Type B pancreatic cell (in vitro differentiated cells): ENCODE measurements around the gene CDV3. TPM values are rescaled to one million over a fixed set of nuclear protein-coding genes. Genes with fewer than 3 reads are reported as not detected.

ENCODE experiments used
- DNase-seq: peaks from one replicate; pipeline ENCODE4 v3.0.0; 2021; ENCODE audit warnings: mixed read lengths; ENCODE audit not compliant: unreplicated experiment; ENCODE audit errors: extremely low spot score
- H3K27ac Mint-ChIP-seq: 2 replicates; pipeline ENCODE4 v1.8.0; 2021; ENCODE audit warnings: mild to moderate bottlenecking, mixed read lengths
- H3K27me3 Mint-ChIP-seq: 2 replicates; pipeline ENCODE4 v1.8.0; 2021; ENCODE audit warnings: mixed read lengths
- H3K36me3 Mint-ChIP-seq: 2 replicates; pipeline ENCODE4 v1.8.0; 2021; ENCODE audit warnings: mixed read lengths
- H3K4me1 Mint-ChIP-seq: one replicate; pipeline ENCODE4 v1.8.0; 2021; ENCODE audit warnings: mixed read lengths; ENCODE audit not compliant: unreplicated experiment
- H3K4me3 Mint-ChIP-seq: 2 replicates; pipeline ENCODE4 v1.8.0; 2021; ENCODE audit warnings: mild to moderate bottlenecking, mixed read lengths
- H3K9me3 Mint-ChIP-seq: 2 replicates; pipeline ENCODE4 v1.8.0; 2021; ENCODE audit warnings: mixed read lengths
- total RNA-seq: library from RNA; stranded (reverse); gene quantifications from 2 replicates; pipeline ENCODE4 v1.2.1, GENCODE V29; 2021; ENCODE audit warnings: low replicate concordance
- TF ChIP-seq, protein P1 (sequence below): fragments of 200-600 bp; sonication (generic); conservative IDR thresholded peaks from 2 replicates; pipeline ENCODE4 v1.5.0; 2021; ENCODE audit warnings: antibody characterized with exemption, mild to moderate bottlenecking

CDV3 gene
- total RNA-seq, 1 donor from 2014 or later: 162 TPM

DNA sequence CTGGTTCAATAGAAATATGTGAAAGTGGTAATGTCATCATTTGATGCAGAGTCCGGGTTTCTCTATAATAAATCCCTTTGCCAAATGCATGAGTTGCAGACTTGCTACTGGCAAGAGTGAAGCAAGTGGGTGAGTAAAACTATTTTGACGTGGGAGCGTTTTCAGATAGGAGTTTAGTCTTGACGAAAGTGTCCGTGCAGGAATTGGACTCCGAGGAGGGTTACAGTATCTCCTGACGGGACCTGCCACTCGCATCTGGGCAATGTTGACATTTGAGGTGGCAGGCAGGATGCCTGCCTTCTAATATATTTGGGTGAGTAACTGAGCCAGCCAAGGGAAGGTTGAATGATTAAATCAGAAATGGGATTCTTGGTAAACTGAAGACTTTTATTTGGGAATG, 16.0 kb downstream of the CDV3 start:
- TF ChIP-seq, protein P1, sequence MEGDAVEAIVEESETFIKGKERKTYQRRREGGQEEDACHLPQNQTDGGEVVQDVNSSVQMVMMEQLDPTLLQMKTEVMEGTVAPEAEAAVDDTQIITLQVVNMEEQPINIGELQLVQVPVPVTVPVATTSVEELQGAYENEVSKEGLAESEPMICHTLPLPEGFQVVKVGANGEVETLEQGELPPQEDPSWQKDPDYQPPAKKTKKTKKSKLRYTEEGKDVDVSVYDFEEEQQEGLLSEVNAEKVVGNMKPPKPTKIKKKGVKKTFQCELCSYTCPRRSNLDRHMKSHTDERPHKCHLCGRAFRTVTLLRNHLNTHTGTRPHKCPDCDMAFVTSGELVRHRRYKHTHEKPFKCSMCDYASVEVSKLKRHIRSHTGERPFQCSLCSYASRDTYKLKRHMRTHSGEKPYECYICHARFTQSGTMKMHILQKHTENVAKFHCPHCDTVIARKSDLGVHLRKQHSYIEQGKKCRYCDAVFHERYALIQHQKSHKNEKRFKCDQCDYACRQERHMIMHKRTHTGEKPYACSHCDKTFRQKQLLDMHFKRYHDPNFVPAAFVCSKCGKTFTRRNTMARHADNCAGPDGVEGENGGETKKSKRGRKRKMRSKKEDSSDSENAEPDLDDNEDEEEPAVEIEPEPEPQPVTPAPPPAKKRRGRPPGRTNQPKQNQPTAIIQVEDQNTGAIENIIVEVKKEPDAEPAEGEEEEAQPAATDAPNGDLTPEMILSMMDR: no peak
- peaks cover 27% of the 10 kb centered on the region for H3K36me3 Mint-ChIP-seq
- H3K4me1 Mint-ChIP-seq: no peaks in the 10 kb centered on the region
- H3K9me3 Mint-ChIP-seq: no peaks in the 10 kb centered on the region
- no peak overlapping the region for H3K4me3 Mint-ChIP-seq
- no peaks in the 10 kb centered on the region for H3K27me3 Mint-ChIP-seq
- no peak overlapping the region for H3K27ac Mint-ChIP-seq
- no peak for DNase-seq

DNA sequence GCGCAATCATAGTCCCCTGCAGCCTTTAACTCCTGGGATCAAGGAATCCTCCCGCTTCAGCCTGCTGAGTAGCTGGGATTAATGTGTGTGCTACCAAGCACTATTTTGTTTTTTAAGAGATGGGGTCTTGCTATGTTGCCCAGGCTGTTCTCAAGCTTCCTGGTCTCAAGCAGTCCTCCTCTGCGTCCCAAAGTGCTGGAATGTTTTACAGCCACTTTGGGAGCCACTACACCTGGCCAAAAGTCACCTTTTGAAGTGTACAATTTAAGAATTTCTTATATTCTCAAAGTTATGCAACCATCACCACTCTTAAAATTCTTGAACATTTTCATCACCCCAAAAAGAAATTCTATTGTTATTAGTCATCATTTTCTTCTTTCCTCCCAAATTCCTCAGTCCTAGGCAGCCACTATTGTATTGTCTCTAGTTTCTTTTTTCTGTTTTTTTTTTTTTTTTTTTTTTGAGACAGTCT, 17.8 kb downstream of the CDV3 start:
- peak overlapping the region; percentile 8 for H3K27ac Mint-ChIP-seq
- H3K27me3 Mint-ChIP-seq: no peaks in the 10 kb centered on the region
- H3K4me3 Mint-ChIP-seq: no peak overlapping the region
- no peaks in the 10 kb centered on the region for H3K4me1 Mint-ChIP-seq
- DNase-seq: no peak
- H3K9me3 Mint-ChIP-seq: no peaks in the 10 kb centered on the region
- TF ChIP-seq, protein P1: no peak
- H3K36me3 Mint-ChIP-seq: peaks cover 25% of the 10 kb centered on the region

DNA sequence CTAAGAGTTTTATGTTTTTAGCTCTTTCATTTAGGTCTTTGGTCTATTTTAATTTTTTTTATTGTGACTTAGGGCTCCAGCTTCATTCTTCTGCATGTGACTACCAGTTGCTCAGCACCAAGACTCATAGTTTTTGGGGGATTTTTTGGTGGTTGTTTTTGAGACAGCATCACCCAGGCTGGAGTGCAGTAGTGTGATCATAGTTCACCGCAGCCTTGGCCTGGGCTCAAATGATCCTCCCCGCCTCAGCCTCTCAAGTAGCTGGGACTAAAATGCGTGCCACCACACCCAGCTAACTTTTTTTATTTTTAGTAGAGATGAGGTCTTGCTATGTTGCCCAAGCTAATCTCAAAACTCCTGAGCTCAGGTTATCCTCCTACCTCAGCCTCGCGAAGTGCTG, 19.4 kb downstream of the CDV3 start:
- H3K27me3 Mint-ChIP-seq: no peaks in the 10 kb centered on the region
- DNase-seq: no peak
- H3K9me3 Mint-ChIP-seq: no peaks in the 10 kb centered on the region
- peaks cover 20% of the 10 kb centered on the region for H3K36me3 Mint-ChIP-seq
- no peak overlapping the region for H3K27ac Mint-ChIP-seq
- TF ChIP-seq, protein P1: no peak
- H3K4me1 Mint-ChIP-seq: no peaks in the 10 kb centered on the region
- no peak overlapping the region for H3K4me3 Mint-ChIP-seq

DNA sequence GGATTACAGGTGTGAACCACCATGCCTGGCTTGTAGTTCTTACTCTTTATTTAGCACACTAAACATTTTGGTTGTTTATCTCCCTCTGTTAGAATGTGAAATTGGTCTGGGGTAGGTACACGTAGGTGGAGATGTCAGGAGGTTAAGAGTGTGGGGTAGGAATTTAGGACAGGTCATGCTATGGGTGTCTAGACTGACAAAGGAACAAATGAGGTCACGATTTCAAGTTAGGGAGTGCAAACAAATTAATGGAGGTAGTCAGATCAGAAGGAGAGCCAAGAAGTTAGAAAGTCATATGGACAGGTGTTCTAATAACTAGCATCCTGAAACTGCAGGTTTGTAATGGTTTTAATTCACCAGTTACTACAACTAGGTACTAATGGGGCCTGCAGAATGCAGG, 19.8 kb downstream of the CDV3 start:
- Mint-ChIP-seq H3K4me1 (no peaks in the 10 kb centered on the region), H3K4me3 (no peak overlapping the region), H3K27ac (no peak overlapping the region), H3K9me3 (no peaks in the 10 kb centered on the region), H3K27me3 (no peaks in the 10 kb centered on the region), H3K36me3 (peaks cover 18% of the 10 kb centered on the region)
- no peak for DNase-seq
- TF ChIP-seq, protein P1: no peak

DNA sequence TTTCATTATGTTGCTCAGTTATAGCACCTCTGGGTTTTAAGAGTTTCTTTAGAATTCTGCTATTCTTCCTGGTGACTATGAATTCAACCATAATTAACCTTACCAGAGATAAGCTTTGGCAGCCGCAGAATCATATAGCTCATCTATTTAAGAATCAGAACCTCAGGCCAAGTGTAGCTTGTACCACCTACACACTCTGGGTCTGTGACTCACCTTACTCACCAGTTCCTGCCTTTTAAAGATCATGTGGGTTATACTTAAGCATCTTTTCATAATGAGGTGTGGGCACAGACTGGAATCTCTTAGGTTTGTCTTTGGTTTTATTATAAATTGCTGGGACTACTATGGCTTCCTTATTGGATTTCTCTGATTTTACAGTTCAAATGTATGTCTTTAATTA, 21.9 kb downstream of the CDV3 start:
- Mint-ChIP-seq H3K27ac (no peak overlapping the region), H3K4me1 (no peaks in the 10 kb centered on the region), H3K9me3 (no peaks in the 10 kb centered on the region), H3K4me3 (no peak overlapping the region), H3K36me3 (peaks cover 7% of the 10 kb centered on the region), H3K27me3 (no peaks in the 10 kb centered on the region)
- TF ChIP-seq, protein P1: no peak
- DNase-seq: no peak

DNA sequence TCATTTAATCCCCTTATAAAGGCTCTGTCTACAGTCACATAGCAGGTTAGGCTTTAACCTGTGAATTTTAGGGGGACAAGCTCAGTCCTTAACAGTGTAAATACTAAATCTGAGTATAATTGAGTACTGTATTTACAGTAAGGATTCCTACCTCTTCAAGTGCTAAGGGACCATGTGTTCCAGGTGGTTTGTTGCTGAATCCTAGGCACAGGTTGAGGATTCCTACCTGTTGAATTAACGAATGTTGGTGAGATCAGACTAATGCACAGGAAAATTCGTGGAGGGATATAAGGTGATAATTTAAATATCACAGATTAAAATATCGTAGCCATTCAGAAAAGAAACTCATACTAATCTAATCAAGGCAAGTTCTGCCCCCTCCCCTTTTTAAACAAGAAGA, 24.9 kb downstream of the CDV3 start:
- TF ChIP-seq, protein P1: no peak
- no peaks in the 10 kb centered on the region for H3K9me3 Mint-ChIP-seq
- no peak overlapping the region for H3K27ac Mint-ChIP-seq
- peaks cover 10% of the 10 kb centered on the region for H3K36me3 Mint-ChIP-seq
- H3K4me3 Mint-ChIP-seq: no peak overlapping the region
- DNase-seq: no peak
- no peaks in the 10 kb centered on the region for H3K27me3 Mint-ChIP-seq
- no peaks in the 10 kb centered on the region for H3K4me1 Mint-ChIP-seq
